Body of pancreas (tissue), 4 donors: ENCODE measurements around the gene ATP8B2. TPM values are rescaled to one million over a fixed set of nuclear protein-coding genes. Genes with fewer than 3 reads are reported as not detected.

Experiments
- ATAC-seq: fragments of 150-250 bp; one replicate; pipeline ENCODE4 v1.9.1; 2016
- DNase-seq, 4 donors: peaks; one replicate each; pipeline ENCODE4 v3.0.0-alpha.2; 2019
- H3K27ac ChIP-seq, 4 donors: fragments of 200-600 bp; sonication (generic); 1 replicate in 3 of 4; 2 replicates in 1 of 4; pipeline versions ENCODE4 v1.5.1 to v1.6.1; 2016 to 2019; ENCODE audit warnings: mild to moderate bottlenecking in 1 of 4, mixed read lengths in 1 of 4, moderate library complexity in 1 of 4
- H3K27me3 ChIP-seq, 2 donors: fragments of 200-600 bp; sonication (generic); one replicate each; pipeline ENCODE4 v1.6.0; 2016; ENCODE audit warnings: mild to moderate bottlenecking in 1 of 2
- H3K36me3 ChIP-seq, 2 donors: fragments of 200-600 bp; sonication (generic); replicated peaks in 1 of 2; 2 replicates each; pipeline ENCODE4 v1.5.1; 2016; ENCODE audit warnings: low read depth in 2 of 2; ENCODE audit not compliant: insufficient read depth in 1 of 2
- H3K4me1 ChIP-seq: fragments of 200-600 bp; sonication (generic); one replicate; pipeline ENCODE4 v1.6.0; 2016
- H3K4me3 ChIP-seq, 2 donors: fragments of 200-600 bp; sonication (generic); 1 replicate in 1 of 2; 2 replicates in 1 of 2; pipeline ENCODE4 v1.5.1; 2016 to 2019
- H3K9me3 ChIP-seq, 3 donors: fragments of 200-600 bp; sonication (generic); 1 replicate in 2 of 3; 2 replicates in 1 of 3; pipeline ENCODE4 v1.5.1; 2016
- CTCF ChIP-seq, 7 experiments: fragments of 450-650 bp in 4 of 7; fragments of 200-600 bp in 3 of 7; sonication (generic) in 3 of 7; IDR thresholded peaks; one replicate each; pipeline ENCODE4 v1.5.1; 2016 to 2019; ENCODE audit warnings: antibody characterized with exemption in 7 of 7
- POLR2A ChIP-seq, 3 donors: fragments of 450-650 bp; IDR thresholded peaks; one replicate each; pipeline ENCODE4 v1.6.1; 2016; ENCODE audit warnings: antibody characterized with exemption in 3 of 3, mild to moderate bottlenecking in 2 of 3
- WGBS, 2 donors: methylation state at CpG; one replicate each; pipeline ENCODE4 v1.1.5; 2017; 5-methylcytosine and 5-hydroxymethylcytosine counted together
- intact Hi-C: fragments of 100-400 bp; cut with DNase I; formaldehyde crosslinking; loops from one replicate; pipeline ENCODE4 v1.15.1; 2023
- total RNA-seq, 2 donors: library from RNA; depleted of rRNA; stranded (reverse); fragments of >200 nt; gene quantifications; one replicate each; pipeline ENCODE4 v1.1.0, GENCODE V29; 2016

The ATP8B2 gene
- total RNA-seq, 2 donors from 2014 or later = 10.9 to 16.3 TPM

DNA sequence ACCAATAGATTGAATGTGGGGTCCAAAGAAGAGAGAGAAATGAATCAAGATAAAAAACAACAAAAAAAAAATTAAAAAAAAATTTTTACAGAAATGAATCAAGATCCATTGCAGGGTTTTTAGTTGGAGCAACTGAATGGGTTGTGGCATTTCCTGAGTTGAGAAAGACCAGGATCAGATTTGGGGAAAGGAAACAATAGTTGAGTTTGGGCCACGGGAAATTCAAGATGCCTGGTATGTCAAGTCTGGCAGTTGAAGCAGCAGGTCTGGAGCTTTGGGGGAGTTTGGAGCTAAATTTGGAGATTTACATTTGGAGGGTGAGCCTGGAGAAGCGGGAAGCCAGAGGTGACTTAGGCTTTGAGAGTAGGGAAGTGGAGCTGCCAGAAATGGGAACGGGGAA is 22.6 kb downstream of the ATP8B2 start:
- H3K36me3 ChIP-seq = peaks cover 0 to 3% of the 10 kb centered on the region in 2 donors
- no peak overlapping the region for H3K4me3 ChIP-seq
- no peak for ATAC-seq
- intact Hi-C loops = no loop called here
- no peak overlapping the region for H3K27ac ChIP-seq
- no peak for DNase-seq
- WGBS, 2 donors = 77 to 89% methylated on average over 3 of the region's 3 CpGs
- no peaks in the 10 kb centered on the region for H3K27me3 ChIP-seq
- no peaks in the 10 kb centered on the region for H3K9me3 ChIP-seq
- TF ChIP-seq POLR2A (IDR thresholded peaks at IDR 0.05) (no peak), CTCF (IDR thresholded peaks at IDR 0.05) (no peak)
- peaks cover 19% of the 10 kb centered on the region for H3K4me1 ChIP-seq

DNA sequence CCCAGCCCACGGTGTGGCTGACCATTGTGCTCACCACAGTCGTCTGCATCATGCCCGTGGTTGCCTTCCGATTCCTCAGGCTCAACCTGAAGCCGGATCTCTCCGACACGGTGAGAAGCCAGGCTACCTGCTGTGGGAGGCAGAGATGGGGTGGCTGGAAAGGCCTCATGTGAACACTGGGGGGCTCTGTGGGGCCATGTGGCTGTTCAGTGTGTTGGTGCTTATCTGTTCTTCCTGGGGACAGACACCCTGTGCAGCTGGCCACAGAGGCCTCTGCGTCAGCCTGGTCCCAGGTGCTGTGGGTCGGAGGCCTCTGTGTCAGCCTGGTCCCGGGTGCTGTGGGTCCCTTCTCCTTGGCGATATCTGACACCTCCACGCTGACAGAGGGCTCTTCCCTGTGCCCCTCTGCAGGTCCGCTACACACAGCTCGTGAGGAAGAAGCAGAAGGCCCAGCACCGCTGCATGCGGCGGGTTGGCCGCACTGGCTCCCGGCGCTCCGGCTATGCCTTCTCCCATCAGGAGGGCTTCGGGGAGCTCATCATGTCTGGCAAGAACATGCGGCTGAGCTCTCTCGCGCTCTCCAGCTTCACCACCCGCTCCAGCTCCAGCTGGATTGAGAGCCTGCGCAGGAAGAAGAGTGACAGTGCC is 23.2 kb downstream of the ATP8B2 start:
- intact Hi-C loops = no loop called here
- peaks cover 25% of the 10 kb centered on the region for H3K4me1 ChIP-seq
- H3K36me3 ChIP-seq = peaks cover 0 to 3% of the 10 kb centered on the region in 2 donors
- no peak for ATAC-seq
- no peak overlapping the region for H3K27ac ChIP-seq
- TF ChIP-seq POLR2A (IDR thresholded peaks at IDR 0.05) (no peak), CTCF (IDR thresholded peaks at IDR 0.05) (no peak)
- WGBS, 2 donors = 74 to 92% methylated on average over 3 to 24 of the region's 27 CpGs
- no peaks in the 10 kb centered on the region for H3K27me3 ChIP-seq
- no peaks in the 10 kb centered on the region for H3K9me3 ChIP-seq
- H3K4me3 ChIP-seq = no peak overlapping the region
- no peak for DNase-seq

GRCh38 chr1:154349121-154349520 is 23.8 kb downstream of the ATP8B2 start:
- TF ChIP-seq CTCF (IDR thresholded peaks at IDR 0.05) (no peak), POLR2A (IDR thresholded peaks at IDR 0.05) (no peak)
- ATAC-seq = no peak
- no peaks in the 10 kb centered on the region for H3K27me3 ChIP-seq
- intact Hi-C loops = no loop called here
- H3K36me3 ChIP-seq = peaks cover 0 to 1% of the 10 kb centered on the region in 2 donors
- DNase-seq = no peak
- H3K9me3 ChIP-seq = no peaks in the 10 kb centered on the region
- no peak overlapping the region for H3K27ac ChIP-seq
- H3K4me1 ChIP-seq = peaks cover 31% of the 10 kb centered on the region
- WGBS, 2 donors = 76 to 93% methylated on average over 3 to 7 of the region's 7 CpGs
- no peak overlapping the region for H3K4me3 ChIP-seq

- intact Hi-C loops = no loop called here
- Histone ChIP-seq H3K27me3 (no peaks in the 10 kb centered on the region), H3K4me1 (peaks cover 39% of the 10 kb centered on the region), H3K27ac (no peak overlapping the region), H3K9me3 (no peaks in the 10 kb centered on the region), H3K4me3 (no peak overlapping the region), H3K36me3 (no peaks in the 10 kb centered on the region)
- DNase-seq (no peak), ATAC-seq (no peak)
- WGBS, 2 donors = 77 to 79% methylated on average over 4 of the region's 4 CpGs
- TF ChIP-seq CTCF (IDR thresholded peaks at IDR 0.05) (no peak), POLR2A (IDR thresholded peaks at IDR 0.05) (no peak)
Measured at GRCh38 chr1:154350383-154350782, 25.1 kb downstream of the ATP8B2 start.
